Activated CD8-positive, alpha-beta memory T cell treated with anti-CD3 and anti-CD28 coated beads for 48 hours (primary cell): Measurements from ENCODE around the gene SCLY.

Experiments used
- DNase-seq, 3 experiments: peaks; one replicate each; pipeline ENCODE4 v3.0.0-alpha.2; 2020; ENCODE audit warnings: low read depth in 2 of 3, low spot score in 2 of 3

Gene SCLY

DNA sequence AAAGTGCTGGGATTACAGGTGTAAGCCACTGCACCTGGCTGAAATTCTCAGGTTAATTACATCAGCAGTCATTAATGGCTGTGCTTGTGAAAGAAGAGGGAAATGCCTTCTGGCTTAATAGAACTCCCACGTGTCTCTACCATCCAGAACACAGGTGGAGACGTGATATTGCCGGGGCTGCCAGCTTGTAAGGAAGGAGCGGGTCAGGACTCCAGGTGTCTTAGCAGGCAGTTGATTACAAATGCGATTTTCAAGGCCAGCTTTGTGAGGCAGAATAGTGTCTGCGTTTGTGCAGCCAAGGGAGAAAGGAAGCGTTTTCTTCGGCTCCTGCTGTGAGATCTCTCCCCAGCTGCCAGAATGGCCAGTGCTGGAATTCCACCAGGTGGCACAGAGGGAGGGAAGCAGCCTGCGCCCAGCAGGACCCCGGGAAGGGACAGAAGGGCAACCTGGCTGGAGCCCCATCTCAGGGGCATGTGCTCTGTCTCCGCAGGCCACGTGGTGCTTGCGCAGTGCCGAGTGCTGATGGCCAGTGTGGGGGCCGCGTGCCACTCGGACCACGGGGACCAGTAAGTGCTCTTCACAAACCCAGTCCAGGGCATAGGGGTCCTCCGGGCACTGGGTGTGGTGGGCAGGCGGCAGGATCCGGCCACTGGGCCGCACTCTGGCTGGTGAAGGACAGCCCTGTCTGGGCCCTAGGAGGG lies 35.7 kb downstream of the SCLY start:
- DNase-seq, result no peak

DNA sequence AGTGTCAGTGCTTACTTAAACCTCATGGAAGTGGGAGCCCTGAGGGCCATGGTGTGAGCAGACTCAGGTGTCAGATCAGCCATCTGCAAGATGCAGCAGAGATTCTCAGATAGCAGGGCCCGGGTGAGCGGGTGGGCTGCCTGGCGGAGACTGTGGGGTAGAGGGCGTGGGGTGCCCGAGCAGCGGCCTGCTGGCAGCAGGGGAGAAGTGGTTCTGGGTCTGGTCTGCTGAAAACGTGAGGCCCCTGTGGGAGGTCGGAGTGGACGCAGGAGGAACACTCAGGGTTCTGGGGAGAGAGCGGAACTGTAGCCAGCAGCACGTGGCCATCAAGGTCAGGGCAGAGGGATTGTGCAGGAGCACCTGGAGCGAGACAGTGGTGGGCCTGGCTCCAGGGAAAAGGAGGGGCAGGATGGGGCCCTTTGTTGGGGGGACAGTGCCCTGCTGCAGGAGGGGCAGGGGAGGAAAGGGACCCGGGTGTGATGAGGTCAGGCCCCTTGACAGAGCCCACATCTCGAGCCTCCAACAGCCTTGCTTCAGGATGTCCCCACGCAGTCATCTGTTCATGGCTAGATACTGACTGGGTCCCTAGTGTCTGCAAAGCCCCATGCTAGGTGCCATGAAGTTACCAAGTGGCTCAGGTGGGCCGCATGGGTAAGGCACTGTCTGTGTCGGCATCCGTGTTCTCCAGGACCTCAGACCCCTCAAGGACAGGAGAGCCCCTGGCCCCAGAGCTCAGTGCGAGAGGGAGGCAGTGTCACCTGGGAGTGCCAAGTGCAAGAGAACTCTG lies 36.6 kb downstream of the SCLY start:
- DNase-seq, result no peak

DNA sequence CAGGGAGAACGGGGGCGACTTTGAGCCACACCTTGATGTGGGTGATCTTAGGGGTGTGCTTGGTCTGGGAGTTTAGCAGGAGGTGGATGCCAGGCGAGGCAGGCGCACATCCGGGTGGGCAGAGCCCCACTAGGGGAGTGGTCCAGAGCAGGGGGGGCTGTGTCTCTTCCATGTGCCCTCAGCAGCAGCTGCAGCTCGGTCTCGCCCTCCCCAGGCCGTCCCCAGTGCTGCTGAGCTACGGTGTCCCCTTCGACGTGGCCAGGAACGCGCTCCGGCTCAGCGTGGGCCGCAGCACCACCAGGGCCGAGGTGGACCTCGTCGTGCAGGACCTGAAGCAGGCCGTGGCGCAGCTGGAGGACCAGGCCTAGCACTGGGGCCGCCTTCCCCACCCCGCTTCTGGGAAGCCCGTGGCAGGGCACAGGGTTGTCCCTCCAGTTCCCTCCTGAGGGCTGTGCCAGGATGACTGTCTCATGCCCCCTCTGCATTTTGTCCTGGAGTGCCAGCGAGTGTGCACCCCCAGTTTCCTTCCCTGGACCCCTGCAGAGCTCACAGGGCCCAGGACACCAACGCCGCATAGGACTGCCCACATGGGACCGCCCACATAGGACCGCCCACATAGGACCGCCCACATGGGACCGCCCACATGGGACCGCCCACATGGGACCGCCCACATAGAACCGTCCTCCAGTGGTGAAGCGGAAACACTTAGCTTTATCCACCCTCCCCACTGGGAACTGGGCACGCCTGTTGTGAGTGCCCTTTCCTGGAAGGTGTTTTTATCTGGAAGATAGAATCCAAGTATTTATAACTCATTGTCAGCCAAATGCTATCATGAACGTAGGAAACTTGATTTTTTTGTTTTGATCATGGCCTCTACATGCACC lies 37.4 kb downstream of the SCLY start:
- no peak for DNase-seq

DNA sequence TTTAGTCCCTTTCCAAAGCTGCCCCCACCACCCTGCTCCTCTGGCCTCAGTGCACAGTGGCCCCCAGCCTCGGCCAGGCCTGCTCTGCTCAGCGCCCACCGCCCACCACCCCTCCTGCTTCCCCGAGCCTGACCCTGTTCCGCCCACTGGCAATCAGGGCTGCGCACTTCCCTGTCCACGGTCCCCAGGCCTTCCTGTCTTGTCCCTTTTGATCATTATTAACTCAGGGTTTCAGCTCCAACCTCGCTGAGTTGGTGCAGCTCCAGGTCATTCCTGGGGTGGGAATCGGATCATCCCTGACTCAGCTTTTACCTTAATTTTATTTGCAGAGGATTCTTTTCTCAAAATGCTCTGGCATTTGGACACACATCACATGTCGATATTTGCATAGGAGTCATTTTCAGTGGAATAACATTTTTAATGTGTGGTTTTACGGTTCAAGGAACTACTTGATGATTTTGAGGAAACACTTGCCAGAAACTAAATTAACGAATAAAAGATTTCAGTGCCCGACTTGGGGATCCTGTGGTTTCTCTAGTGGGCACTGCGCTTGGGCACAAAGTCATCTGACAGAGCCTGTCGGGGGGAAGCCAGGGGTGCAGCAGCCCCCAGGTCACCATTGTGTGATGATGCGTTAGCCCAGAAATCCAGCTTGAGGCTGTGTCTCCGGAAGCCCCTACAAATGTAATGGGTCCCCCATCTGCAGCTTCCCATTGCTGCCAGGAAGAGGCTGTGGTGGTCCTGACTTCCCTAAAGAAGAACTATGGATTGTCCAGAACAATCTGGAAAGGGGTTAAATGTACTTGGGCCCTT lies 38.3 kb downstream of the SCLY start:
- DNase-seq, result no peak

DNA sequence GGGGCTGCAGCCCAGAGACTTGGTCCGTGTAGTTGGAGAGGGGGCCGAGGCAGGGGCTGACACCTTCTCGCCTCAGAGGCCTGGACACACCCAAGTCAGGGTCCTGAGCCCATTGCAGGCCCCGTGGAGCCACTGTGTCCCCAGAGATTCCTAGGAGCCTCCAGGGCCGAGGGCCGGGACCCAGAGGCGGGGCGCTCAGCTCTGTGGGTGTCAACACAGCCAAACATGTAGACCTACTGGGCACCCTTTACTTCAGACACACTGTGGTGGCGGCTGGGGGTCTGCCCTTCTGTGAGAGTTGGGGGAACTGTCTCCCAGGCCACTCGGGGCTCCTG lies 38.9 kb downstream of the SCLY start:
- no peak for DNase-seq

DNA sequence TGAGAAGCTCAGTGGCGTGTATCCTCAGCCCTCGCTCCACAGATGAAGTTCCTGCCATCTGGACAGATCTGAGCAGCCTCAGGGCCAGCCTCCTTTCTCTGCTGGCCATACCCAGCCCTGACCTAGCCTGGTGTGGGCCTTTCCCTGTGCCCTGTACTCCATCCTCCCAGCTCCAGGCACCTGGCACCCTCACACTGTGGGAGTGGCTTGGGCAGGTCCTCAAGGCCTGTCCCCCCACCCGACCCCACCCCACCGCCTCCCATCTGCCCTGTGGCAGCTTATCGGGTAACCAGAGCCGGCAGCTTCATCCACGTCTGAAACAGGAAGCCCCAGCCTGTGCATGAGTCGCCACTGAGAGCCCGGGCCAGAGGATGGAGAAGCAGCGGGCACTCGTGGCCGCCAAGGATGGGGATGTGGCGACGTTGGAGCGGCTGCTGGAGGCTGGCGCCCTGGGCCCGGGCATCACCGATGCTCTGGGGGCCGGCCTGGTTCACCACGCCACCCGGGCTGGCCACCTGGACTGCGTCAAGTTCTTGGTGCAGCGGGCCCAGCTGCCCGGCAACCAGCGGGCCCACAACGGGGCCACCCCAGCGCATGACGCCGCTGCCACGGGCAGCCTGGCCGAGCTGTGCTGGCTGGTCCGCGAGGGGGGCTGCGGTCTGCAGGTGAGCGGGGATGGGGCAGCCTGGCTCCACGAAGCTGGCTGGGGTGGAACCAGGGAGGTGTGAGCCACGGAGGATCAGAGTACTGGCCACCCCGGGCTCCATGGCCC lies 39.4 kb downstream of the SCLY start, which contains the start of gene ESPNL:
Gene ESPNL (plus strand): TSS at position 292 of the 772 bp plus-strand sequence. CDS start 80 bp downstream, at position 372.
- no peak for DNase-seq

DNA sequence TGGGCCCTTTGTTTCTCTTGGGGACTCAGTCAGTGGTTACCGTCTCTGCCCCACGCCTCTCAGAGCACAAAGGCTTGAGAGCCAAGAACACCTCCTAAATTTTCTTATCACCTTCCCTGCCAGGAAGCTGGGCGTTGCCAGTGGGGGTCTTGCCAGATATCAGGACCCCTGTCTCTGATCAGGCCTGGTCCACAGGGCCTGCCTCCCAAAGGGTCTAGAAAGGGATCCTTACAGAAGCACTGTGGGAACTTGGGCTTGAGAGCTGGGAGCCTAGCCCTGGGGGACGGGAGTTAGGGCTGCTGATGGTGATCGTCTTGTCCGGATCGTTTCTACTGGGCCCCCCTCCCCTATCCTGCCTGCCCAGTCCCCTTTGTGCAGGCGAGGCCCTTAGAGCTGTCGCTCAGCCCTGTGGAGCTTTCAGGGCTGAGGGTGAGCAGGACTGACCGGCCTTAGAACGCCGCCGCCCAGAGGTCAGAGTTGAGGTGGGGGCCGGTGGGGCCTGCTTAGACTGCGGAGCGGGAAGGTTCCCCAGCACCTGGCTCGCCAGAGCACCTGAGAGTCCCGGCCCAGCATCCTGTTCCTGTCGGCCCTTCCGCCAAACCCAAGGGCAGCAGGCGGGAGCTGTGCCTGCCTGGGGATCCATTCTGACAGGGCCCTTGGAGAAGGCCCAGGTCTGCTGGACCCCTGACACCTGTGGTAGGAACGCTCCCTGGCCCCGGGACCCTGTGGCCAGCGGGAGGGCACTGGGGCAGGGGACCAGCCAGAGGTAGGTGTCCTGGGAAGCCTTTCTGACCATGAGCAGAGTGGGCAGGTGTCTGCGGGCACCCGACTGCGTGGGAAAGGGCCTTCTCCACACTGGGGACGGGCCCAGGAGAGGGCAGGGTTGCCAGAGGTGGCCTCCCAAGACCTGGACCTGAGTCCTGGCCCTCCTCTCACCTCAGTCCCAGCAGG lies 40.3 kb downstream of the SCLY start:
- no peak for DNase-seq

DNA sequence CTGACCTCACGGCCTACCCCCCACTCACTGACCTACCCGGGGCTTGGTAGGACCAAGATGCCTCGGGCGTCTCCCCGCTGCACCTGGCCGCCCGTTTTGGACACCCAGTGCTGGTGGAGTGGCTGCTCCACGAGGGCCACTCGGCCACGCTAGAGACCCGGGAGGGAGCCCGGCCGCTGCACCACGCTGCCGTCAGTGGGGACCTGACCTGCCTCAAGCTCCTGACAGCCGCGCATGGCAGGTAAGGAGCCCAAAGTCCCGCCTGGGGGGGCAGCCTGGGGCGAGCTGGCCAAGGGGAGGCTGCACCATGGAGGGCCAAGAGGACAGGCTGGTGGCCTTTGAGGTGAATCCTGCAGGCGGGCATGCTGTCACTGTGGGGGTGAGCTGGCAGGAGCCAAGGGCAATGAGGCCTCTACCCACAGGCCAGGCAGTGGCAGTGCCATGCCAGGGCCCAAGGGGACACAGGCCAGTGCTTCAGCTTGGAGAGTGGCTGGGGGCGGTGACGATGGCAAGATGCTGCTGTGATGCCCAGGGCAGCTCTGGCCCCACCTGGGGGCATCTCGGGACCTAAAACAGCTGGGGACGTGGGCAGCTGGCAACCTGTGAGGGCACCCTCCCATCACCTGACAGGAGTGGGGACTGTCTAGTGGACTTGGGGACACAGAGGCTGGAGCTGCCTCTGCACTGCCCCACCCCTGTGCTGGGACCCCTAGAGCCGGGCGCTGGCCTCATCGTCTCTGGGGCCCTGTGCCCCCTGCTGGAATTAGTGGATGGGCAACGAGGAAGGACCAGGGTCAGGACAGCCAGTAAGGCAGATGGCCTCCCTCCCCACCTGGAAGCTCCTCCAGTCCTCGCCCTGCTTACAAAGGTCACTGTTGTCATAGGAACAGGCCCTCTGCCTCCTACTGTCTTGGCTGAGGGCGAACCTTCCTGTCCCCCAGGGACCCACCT lies 41.4 kb downstream of the SCLY start:
- DNase-seq, result no peak

DNA sequence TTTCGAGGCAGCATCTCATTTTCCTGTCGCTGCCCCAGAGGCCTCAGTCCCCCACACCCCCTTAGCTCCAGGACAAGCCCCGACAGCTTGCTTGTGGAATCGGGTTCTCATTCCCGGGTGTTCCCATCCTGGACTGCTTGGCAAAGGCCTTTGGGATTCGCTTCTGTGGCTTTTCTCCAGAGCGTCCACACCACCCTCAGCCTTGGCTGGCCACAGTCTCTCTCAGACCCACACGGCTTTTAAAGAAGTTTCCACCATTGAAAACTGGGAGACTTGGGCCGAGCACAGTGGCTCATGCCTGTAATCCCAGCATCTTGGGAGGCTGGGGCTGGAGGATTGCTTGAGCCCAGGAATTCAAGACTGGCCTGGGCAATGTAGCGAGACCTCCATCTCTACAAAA lies 42.1 kb downstream of the SCLY start:
- no peak for DNase-seq

DNA sequence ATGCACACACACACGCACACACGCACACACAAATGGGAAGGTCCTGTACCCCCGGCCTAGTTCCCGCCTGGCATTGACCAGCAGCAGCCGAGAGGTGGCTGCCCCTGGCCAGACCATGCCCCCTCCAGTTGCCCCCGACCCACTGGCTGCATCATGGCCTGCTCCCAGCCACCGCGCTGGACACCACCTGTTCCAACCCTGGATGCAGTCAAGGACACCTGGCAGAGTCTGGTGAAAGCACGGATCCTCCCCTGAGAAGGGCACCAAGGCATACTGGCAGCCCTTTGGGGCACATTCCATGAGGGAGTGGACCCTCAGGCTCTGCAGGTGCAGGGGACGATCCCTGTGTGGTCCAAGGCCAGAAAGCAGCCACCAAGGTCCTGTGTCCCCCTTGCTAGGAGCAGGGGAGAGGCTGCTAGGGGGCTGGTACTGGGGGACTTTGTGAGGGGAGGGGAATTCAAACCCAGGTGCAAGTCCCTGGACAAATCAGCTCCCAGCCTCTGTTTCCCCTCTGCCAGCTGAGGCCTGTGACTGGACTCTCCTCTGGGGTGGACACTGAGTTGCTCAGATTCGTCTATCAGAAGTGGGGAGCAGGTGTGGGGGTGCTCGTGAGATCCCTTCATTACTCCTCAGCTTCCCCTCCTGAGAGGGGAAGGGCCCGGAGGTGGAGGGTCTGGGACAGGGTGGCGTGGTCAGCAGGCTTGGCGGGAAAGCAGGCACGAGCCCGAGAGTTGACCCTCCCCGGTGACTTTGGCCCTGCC lies 42.8 kb downstream of the SCLY start:
- DNase-seq, result no peak

DNA sequence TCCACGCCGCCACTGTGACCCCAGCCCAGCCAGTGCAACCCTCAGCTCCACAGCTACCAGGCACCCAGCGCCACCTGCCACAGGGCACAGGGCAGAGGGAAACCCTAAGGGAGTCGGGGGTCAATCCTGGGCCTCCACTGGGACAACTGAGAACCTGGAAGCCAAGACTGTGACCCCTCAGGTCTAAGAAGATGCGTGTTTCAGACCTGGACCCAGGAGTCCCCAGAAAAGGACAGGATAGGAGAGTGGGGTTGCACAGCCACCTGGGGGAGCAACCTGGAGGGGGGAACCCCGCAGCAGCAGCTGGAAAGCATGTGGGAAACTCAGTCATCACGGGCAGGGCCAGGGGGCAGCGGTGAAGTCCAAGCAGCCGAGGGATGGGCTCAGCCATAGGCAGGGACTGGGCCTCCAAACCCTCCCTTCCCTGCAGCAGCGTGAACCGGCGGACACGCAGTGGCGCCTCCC lies 43.5 kb downstream of the SCLY start:
- no peak for DNase-seq

DNA sequence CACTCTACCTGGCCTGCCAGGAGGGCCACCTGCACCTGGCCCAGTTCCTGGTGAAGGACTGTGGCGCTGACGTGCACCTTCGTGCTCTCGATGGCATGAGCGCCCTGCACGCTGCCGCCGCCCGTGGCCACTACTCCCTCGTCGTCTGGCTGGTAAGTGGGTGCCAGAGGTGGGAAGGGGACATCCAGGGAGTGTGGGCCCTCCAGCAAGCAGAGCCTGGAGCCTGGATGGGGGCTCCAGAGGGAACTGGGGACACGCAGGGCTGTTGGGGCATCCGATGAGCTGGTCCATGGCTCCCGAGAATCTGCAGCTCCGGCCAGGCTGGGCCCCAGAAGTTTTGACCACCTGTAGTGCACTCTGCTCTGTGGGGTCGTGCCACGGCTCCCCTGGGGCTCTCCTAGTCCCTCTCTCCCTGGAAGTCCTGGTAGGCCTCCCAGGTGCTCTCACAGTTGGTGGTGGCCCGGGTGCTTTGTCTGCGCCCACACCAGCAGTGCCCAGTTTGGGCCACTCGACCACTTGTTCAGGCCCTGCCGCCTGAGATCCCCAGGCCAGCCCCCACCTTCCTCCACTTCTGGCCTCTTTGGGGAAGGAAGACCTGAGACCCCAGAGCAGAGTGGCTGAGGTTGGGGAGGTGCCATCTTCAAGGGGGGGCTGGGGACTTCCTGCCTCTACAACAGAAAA lies 44.0 kb downstream of the SCLY start:
- DNase-seq, result no peak

DNA sequence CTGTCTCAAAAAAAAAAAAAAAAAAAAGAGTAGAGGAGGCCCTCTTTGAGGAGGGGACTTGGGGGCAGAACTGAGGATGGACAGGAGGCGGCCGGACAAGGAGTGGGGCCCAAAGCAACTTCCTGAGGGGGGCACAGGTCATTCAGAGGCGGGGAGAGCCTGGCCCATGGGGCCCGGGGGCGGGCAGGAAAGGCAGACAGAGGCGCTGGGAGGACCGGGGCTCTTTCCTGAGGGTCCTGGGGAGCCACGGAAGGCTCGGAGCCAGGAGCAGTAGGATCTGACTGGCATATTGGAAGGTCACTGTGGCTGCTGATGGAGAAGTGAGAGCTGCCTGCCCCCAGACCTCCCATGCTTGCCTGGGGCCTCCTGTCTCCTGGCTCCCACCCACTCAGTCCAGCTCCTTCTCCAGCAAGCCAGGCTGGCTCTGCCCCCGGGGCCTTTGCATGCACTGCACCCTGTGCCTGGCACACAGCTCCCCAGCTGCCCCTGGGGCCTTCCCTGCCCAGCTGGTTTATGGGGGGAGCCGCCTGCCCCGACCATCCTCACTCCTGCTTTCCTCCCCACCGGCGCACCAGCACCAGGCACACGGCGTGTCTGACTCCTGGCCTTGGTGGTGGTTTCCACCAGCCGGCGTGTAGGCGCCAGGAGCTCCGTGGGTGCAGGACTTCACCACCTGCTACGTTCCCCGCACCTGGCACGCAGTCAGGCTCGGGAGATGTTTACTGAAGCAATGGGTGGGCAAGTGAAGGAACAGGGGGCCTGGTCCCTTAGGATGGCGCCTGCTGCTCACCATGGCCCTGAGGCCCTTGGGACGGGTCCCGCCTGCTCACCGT lies 44.9 kb downstream of the SCLY start:
- DNase-seq, result no peak

DNA sequence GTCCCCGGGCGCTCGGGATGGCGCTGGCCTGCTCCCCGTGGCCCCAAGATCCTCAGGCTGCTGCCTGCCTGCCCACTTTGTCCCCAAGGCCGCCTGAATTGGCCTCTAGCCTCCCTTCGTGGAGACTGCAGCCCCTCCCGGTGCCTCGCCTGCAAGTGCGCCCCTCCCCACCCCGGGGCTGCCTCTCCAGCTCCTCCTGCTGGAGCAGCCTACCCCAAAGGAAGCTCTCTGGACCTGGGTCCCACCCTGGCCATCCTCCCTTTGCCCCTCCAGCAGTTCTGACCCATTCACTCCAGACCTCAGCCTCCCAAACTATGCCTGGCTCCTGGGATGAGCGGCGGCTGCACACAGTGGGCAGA lies 45.5 kb downstream of the SCLY start:
- no peak for DNase-seq

DNA sequence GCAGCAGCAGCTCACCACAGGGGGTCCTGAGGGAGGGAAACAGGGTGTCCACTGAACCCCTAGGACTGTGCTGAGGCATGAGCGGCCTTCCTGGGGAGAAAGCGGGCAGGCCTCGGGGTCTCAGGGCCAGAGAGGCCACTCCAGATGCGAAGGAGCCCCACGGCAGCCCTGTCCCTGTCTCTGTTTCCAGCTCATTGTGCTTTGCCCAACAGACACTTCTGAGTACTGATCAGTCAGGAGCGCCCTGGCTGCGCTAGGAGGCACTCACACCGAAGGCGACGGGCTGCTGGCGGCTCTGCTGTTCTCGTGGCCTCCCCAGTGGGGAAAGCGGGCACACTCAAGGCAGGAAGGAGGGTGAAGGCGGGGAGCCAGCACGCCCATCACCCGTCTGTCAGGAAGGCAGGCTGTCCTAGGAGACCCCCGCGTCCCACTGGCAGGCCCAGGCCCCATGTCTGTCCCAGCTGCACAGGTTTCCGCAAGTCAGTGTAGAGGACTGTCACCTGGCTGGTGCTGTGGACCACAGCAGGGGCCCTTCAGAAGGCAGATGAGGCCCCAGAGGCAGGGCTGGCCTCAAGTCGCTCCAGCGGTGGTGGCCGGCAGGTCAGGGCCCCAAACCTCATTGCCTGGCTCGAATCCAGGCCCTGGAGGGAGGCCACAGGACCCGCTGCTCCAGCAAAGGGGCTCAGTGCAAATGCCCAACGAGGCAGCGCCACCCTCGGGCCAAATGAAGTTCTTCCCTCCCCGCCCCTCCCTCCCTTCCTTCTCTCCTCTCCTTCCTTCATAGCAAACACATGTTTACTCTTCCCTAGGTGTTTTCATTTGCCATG lies 46.1 kb downstream of the SCLY start:
- no peak for DNase-seq
